H9 (cell line): ENCODE measurements around the gene PVR. TPM values are rescaled to one million over a fixed set of nuclear protein-coding genes. Genes with fewer than 3 reads are reported as not detected.

ENCODE experiments used
- DNase-seq: peaks from one replicate; pipeline ENCODE4 v3.0.0-alpha.2; 2017
- H2AFZ ChIP-seq: one replicate; pipeline ENCODE4 v1.6.1; 2013; ENCODE audit warnings: mild to moderate bottlenecking, low read length, control low read depth, moderate library complexity
- H2AK5ac ChIP-seq: 2 replicates; pipeline ENCODE4 v1.6.1; 2013; ENCODE audit warnings: low read length, control low read depth, mixed read lengths; ENCODE audit not compliant: insufficient read length
- H2BK120ac ChIP-seq: one replicate; pipeline ENCODE4 v1.6.1; 2013; ENCODE audit warnings: low read depth, mild to moderate bottlenecking, low read length, control low read depth, inconsistent platforms; ENCODE audit not compliant: poor library complexity, severe bottlenecking
- H2BK12ac ChIP-seq: 2 replicates; pipeline ENCODE4 v1.6.1; 2013; ENCODE audit warnings: low read length, control low read depth, mixed read lengths, low read depth; ENCODE audit not compliant: insufficient read length
- H2BK15ac ChIP-seq: 2 replicates; pipeline ENCODE4 v1.6.1; 2013; ENCODE audit warnings: low read depth, low read length, control low read depth
- H2BK20ac ChIP-seq: one replicate; pipeline ENCODE4 v1.6.1; 2013; ENCODE audit warnings: low read depth, mild to moderate bottlenecking, low read length, control low read depth, inconsistent platforms; ENCODE audit not compliant: poor library complexity, severe bottlenecking
- H2BK5ac ChIP-seq: 2 replicates; pipeline ENCODE4 v1.6.1; 2013; ENCODE audit warnings: low read length, control low read depth, mixed read lengths; ENCODE audit not compliant: insufficient read length
- H3K14ac ChIP-seq: 2 replicates; pipeline ENCODE4 v1.6.1; 2013; ENCODE audit warnings: low read length, control low read depth; ENCODE audit not compliant: insufficient read depth
- H3K18ac ChIP-seq: 2 replicates; pipeline ENCODE4 v1.6.1; 2013; ENCODE audit warnings: low read depth, mild to moderate bottlenecking, mixed read lengths, low read length, control low read depth; ENCODE audit not compliant: insufficient read length
- H3K23ac ChIP-seq: 2 replicates; pipeline ENCODE4 v1.6.1; 2013; ENCODE audit warnings: low read length, control low read depth, mixed read lengths, low read depth; ENCODE audit not compliant: insufficient read length
- H3K23me2 ChIP-seq: 2 replicates; pipeline ENCODE4 v1.6.1; 2013; ENCODE audit warnings: low read depth, mild to moderate bottlenecking, mixed read lengths, low read length, control low read depth; ENCODE audit not compliant: insufficient read length, poor library complexity, severe bottlenecking
- H3K27ac ChIP-seq: 2 replicates; pipeline ENCODE4 v1.5.1; 2013; ENCODE audit warnings: low read length, control low read depth, mixed read lengths, low read depth; ENCODE audit not compliant: insufficient read length
- H3K27me3 ChIP-seq: 2 replicates; pipeline ENCODE4 v1.6.1; 2013; ENCODE audit warnings: low read length, control low read depth, inconsistent platforms; ENCODE audit not compliant: insufficient read depth
- H3K4ac ChIP-seq: 2 replicates; pipeline ENCODE4 v1.6.1; 2013; ENCODE audit warnings: low read depth, mild to moderate bottlenecking, control low read depth, inconsistent platforms, low read length, moderate library complexity
- H3K4me1 ChIP-seq: 2 replicates; pipeline ENCODE4 v1.6.1; 2013; ENCODE audit warnings: low read length, control low read depth, inconsistent platforms; ENCODE audit not compliant: insufficient read depth
- H3K4me2 ChIP-seq: 2 replicates; pipeline ENCODE4 v1.6.1; 2013; ENCODE audit warnings: low read length, control low read depth, mixed read lengths; ENCODE audit not compliant: insufficient read length, insufficient read depth
- H3K56ac ChIP-seq: 2 replicates; pipeline ENCODE4 v1.6.1; 2013; ENCODE audit warnings: low read depth, mild to moderate bottlenecking, mixed read lengths, low read length, control low read depth; ENCODE audit not compliant: insufficient read length
- H3K79me1 ChIP-seq: 2 replicates; pipeline ENCODE4 v1.6.1; 2013; ENCODE audit warnings: low read depth, mild to moderate bottlenecking, moderate library complexity, low read length, control low read depth, inconsistent platforms; ENCODE audit not compliant: insufficient read depth, poor library complexity, severe bottlenecking
- H3K79me2 ChIP-seq: 2 replicates; pipeline ENCODE4 v1.6.1; 2013; ENCODE audit warnings: low read length, control low read depth, inconsistent platforms; ENCODE audit not compliant: insufficient read depth
- H3K9ac ChIP-seq: 2 replicates; pipeline ENCODE4 v1.6.1; 2013; ENCODE audit warnings: low read length, control low read depth, mixed read lengths; ENCODE audit not compliant: insufficient read length; ENCODE audit errors: extremely low read depth
- H3K9me3 ChIP-seq: one replicate; pipeline ENCODE4 v1.6.1; 2013; ENCODE audit warnings: low read depth, low read length, inconsistent platforms; ENCODE audit not compliant: control insufficient read depth
- H3T11ph ChIP-seq: one replicate; pipeline ENCODE4 v1.6.1; 2013; ENCODE audit warnings: mild to moderate bottlenecking, low read length, control low read depth, inconsistent platforms
- H4K20me1 ChIP-seq: one replicate; pipeline ENCODE4 v1.6.1; 2013; ENCODE audit not compliant: control insufficient read depth, insufficient read length, insufficient read depth
- H4K5ac ChIP-seq: 2 replicates; pipeline ENCODE4 v1.6.1; 2013; ENCODE audit warnings: low read depth, mild to moderate bottlenecking, mixed read lengths, low read length, control low read depth; ENCODE audit not compliant: insufficient read length
- H4K8ac ChIP-seq: replicated peaks from 2 replicates; pipeline ENCODE4 v1.6.1; 2013; ENCODE audit warnings: low read length, control low read depth, mixed read lengths, low read depth; ENCODE audit not compliant: insufficient read length
- H4K91ac ChIP-seq: 2 replicates; pipeline ENCODE4 v1.6.1; 2013; ENCODE audit warnings: low read depth, mild to moderate bottlenecking, moderate library complexity, mixed read lengths, low read length, control low read depth; ENCODE audit not compliant: insufficient read length
- H3K27ac Mint-ChIP-seq, 3 experiments: 2 replicates in 2 of 3; 3 replicates in 1 of 3; pipeline ENCODE4 v1.8.0; 2020 to 2021; ENCODE audit warnings: mixed read lengths in 3 of 3, mild to moderate bottlenecking in 1 of 3, moderate library complexity in 1 of 3
- H3K27me3 Mint-ChIP-seq: 2 replicates; pipeline ENCODE4 v1.8.0; 2021; ENCODE audit warnings: low read depth, mild to moderate bottlenecking, moderate library complexity, mixed read lengths
- H3K36me3 Mint-ChIP-seq, 3 experiments: 2 replicates in 2 of 3; 3 replicates in 1 of 3; pipeline ENCODE4 v1.8.0; 2020 to 2021; ENCODE audit warnings: low read depth in 3 of 3, mixed read lengths in 3 of 3; ENCODE audit not compliant: insufficient read depth in 1 of 3
- H3K4me1 Mint-ChIP-seq, 2 experiments: 2 replicates each; pipeline ENCODE4 v1.8.0; 2020; ENCODE audit warnings: mixed read lengths in 2 of 2
- H3K4me3 Mint-ChIP-seq, 2 experiments: 2 replicates in 1 of 2; 3 replicates in 1 of 2; pipeline ENCODE4 v1.8.0; 2020 to 2021; ENCODE audit warnings: mild to moderate bottlenecking in 2 of 2, mixed read lengths in 2 of 2, moderate library complexity in 1 of 2
- H3K9me3 Mint-ChIP-seq, 2 experiments: 2 replicates in 1 of 2; 3 replicates in 1 of 2; pipeline ENCODE4 v1.8.0; 2020; ENCODE audit warnings: mild to moderate bottlenecking in 2 of 2, mixed read lengths in 2 of 2, moderate library complexity in 1 of 2
- WGBS: extraction: QIAGEN DNeasy Blood & Tissue Kit; methylation state at CpG from one replicate; pipeline ENCODE4 v1.1.7; 2013; ENCODE audit warnings: missing lambda C conversion rate, low lambda C conversion rate, mixed read lengths; ENCODE audit not compliant: insufficient read length; ENCODE audit errors: extremely low coverage; 5-methylcytosine and 5-hydroxymethylcytosine counted together
- total RNA-seq: library from RNA; stranded (reverse); gene quantifications from 2 replicates; pipeline ENCODE4 v1.2.1, GENCODE V29; 2021
- TF ChIP-seq, protein P1 (sequence below): fragments of 200-600 bp; sonication (generic); conservative IDR thresholded peaks from 3 replicates; pipeline ENCODE4 v1.8.0; 2021; ENCODE audit warnings: antibody characterized with exemption, mild to moderate bottlenecking

The PVR gene
- total RNA-seq, 1 experiment from 2014 or later, result 29.2 TPM

DNA sequence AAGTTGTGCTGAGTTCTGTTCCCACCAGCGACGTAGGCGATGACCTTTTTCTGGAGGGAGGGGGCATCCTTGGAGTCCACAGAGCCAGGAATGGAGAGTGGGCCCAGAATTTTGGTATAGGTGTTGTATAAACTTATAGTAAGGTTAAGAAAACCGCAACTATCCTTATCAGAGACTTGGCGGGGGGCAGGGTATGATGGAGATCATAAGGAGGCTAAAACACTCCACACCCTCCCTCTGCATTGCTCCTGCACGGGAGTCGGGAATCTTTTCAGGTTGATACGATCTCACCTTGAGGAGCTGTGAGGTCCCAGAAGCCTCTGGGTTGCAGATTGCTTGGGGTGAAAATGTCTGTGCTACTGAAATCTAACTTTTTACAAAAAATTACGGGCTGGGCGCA lies 21.3 kb downstream of the PVR start:
- Histone ChIP-seq H3K23me2 (no peaks in the 10 kb centered on the region), H2BK20ac (no peak overlapping the region), H2AFZ (no peak overlapping the region), H3K79me1 (no peaks in the 10 kb centered on the region), H3K27me3 (no peaks in the 10 kb centered on the region), H3T11ph (no peak overlapping the region), H3K23ac (no peak overlapping the region), H4K5ac (no peak overlapping the region), H4K91ac (no peak overlapping the region), H3K27ac (no peak overlapping the region), H3K14ac (no peak overlapping the region), H3K4ac (no peak overlapping the region), H3K9ac (no peak overlapping the region), H2BK5ac (no peak overlapping the region), H2AK5ac (no peak overlapping the region), H3K18ac (no peak overlapping the region), H3K9me3 (no peaks in the 10 kb centered on the region), H3K4me2 (no peak overlapping the region), H3K79me2 (no peaks in the 10 kb centered on the region), H4K8ac (no peak overlapping the region), H2BK12ac (no peak overlapping the region), H2BK15ac (no peak overlapping the region), H3K4me1 (no peaks in the 10 kb centered on the region), H3K56ac (no peak overlapping the region), H4K20me1 (no peaks in the 10 kb centered on the region), H2BK120ac (no peak overlapping the region)
- Mint-ChIP-seq H3K27me3 (no peaks in the 10 kb centered on the region; the same call in none of the 2 replicates), H3K27ac (no peak overlapping the region), H3K9me3 (no peaks in the 10 kb centered on the region), H3K4me1 (peaks cover 10 to 12% of the 10 kb centered on the region in 2 experiments), H3K4me3 (no peak overlapping the region), H3K36me3 (peaks cover 8 to 27% (median 18%) of the 10 kb centered on the region in 3 experiments; a peak in 6 of 7 replicates)
- no CpG with 5 or more reads among the region's 10 CpGs for WGBS
- no peak for DNase-seq
- TF ChIP-seq, protein P1, sequence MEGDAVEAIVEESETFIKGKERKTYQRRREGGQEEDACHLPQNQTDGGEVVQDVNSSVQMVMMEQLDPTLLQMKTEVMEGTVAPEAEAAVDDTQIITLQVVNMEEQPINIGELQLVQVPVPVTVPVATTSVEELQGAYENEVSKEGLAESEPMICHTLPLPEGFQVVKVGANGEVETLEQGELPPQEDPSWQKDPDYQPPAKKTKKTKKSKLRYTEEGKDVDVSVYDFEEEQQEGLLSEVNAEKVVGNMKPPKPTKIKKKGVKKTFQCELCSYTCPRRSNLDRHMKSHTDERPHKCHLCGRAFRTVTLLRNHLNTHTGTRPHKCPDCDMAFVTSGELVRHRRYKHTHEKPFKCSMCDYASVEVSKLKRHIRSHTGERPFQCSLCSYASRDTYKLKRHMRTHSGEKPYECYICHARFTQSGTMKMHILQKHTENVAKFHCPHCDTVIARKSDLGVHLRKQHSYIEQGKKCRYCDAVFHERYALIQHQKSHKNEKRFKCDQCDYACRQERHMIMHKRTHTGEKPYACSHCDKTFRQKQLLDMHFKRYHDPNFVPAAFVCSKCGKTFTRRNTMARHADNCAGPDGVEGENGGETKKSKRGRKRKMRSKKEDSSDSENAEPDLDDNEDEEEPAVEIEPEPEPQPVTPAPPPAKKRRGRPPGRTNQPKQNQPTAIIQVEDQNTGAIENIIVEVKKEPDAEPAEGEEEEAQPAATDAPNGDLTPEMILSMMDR, result no peak
